Heart right ventricle (tissue), 16 donors: ENCODE measurements around the gene SETBP1. TPM values are rescaled to one million over a fixed set of nuclear protein-coding genes. Genes with fewer than 3 reads are reported as not detected.

ENCODE experiments used
- ATAC-seq, 8 donors: fragments of 200-7000 bp; cut with Tn5 transposase; one replicate each; pipeline ENCODE4 v1.9.1; 2020; ENCODE audit warnings: mild to moderate bottlenecking in 8 of 8, moderate library complexity in 8 of 8, moderate number of reproducible peaks in 1 of 8
- DNase-seq, 2 donors: peaks; one replicate each; pipeline ENCODE4 v3.0.0-alpha.2; 2020
- H3K27ac ChIP-seq, 10 donors: fragments of 200-600 bp; sonication (generic) in 2 of 10; one replicate each; pipeline versions ENCODE4 v1.5.0 to v1.8.0; 2020 to 2022; ENCODE audit warnings: mild to moderate bottlenecking in 3 of 10
- H3K27me3 ChIP-seq, 7 donors: fragments of 200-600 bp; one replicate each; pipeline ENCODE4 v1.8.0; 2021 to 2022; ENCODE audit warnings: mild to moderate bottlenecking in 2 of 7
- H3K36me3 ChIP-seq, 9 donors: fragments of 200-600 bp; sonication (generic) in 1 of 9; one replicate each; pipeline versions ENCODE4 v1.5.0 to v1.8.0; 2020 to 2022; ENCODE audit warnings: mild to moderate bottlenecking in 2 of 9
- H3K4me1 ChIP-seq, 9 donors: fragments of 200-600 bp; sonication (generic) in 1 of 9; one replicate each; pipeline versions ENCODE4 v1.5.0 to v1.8.0; 2020 to 2022; ENCODE audit warnings: mild to moderate bottlenecking in 4 of 9
- H3K4me3 ChIP-seq, 10 donors: fragments of 200-600 bp; sonication (generic) in 2 of 10; one replicate each; pipeline versions ENCODE4 v1.5.0 to v1.8.0; 2020 to 2022; ENCODE audit warnings: mild to moderate bottlenecking in 7 of 10, moderate library complexity in 2 of 10
- H3K9me3 ChIP-seq, 11 donors: fragments of 200-600 bp in 10 of 11; sonication (generic) in 2 of 11; one replicate each; pipeline versions ENCODE4 v1.5.0 to v1.8.0; 2013 to 2022; ENCODE audit warnings: mild to moderate bottlenecking in 2 of 11, control low read depth in 1 of 11, moderate library complexity in 1 of 11
- WGBS, 2 donors: extraction: QIAGEN DNeasy Blood & Tissue Kit; methylation state at CpG; one replicate each; pipeline ENCODE4 v1.1.7; 2013; ENCODE audit warnings: inconsistent platforms in 1 of 2; 5-methylcytosine and 5-hydroxymethylcytosine counted together
- intact Hi-C, 10 donors: fragments of 100-400 bp; cut with DNase I; formaldehyde crosslinking; loops; one replicate each; pipeline versions ENCODE4 v1.11.1 to v1.14.2; 2022
- polyA plus RNA-seq, 2 donors: library from polyadenylated mRNA; stranded (reverse); fragments of 200-250 nt; gene quantifications; one replicate each; pipeline ENCODE4 v1.2.3, GENCODE V29; 2013
- total RNA-seq, 10 donors: library from RNA; stranded (reverse); fragmentation: NEBNext Ultra II Directional in 3 of 10; extraction: Animal tissue kit (Norgen Biotek cat#: 25700) in 3 of 10; gene quantifications; one replicate each; pipeline versions ENCODE4 v1.2.1 to v1.2.4, GENCODE V29; 2021 to 2023
- TF ChIP-seq, protein P1 (sequence below), 9 donors: fragments of 200-600 bp; sonication (generic) in 2 of 9; IDR thresholded peaks; one replicate each; pipeline versions ENCODE4 v1.5.0 to v1.8.0; 2021 to 2022; ENCODE audit warnings: antibody characterized with exemption in 9 of 9, mild to moderate bottlenecking in 5 of 9, moderate library complexity in 1 of 9
- donor health status: Arrhythmogenic right ventricular cardiomyopathy.
- donor health status: ischemic (EF 13 %, LVEDD 7.1; RV severe dilation, severe dysfunction).
- donor health status: healthy with polysubstance abuse.
- donor health status: DM: no; HTN: yes; CAD: no.
- donor health status: DM: no; HTN: no; CAD: no.
- donor health status: ischemic (EF 25% LVEDD 6.9; RV normal size, moderate dysfunction).
- donor health status: ischemic (EF 25% LVEDD 5.7; RV mildly dilated, moderate dysfunction).
- donor health status: healthy.
- donor health status: DM: yes; HTN: yes; CAD: no.
- donor health status: Ischemic cardiomyopathy.
- donor health status: ischemic (EF 35%, LVEDD 5.7; RV mildly dilated, moderate dysfunction).
- donor health status: nonischemic (EF 11% LVEDD 7.7; RV severe dilation, severe dysfunction).
- donor health status: DM: yes; HTN: yes; CAD: no.
- donor health status: PGD.
- donor health status: ischemic (EF 29% LVEDD 5.4; RV normal size, mild dysfunction).
- donor health status: nonischemic (EF 23%, LVEDD 6.1; RV moderate dilation, normal function).

Gene SETBP1
- total and polyA plus RNA-seq, 12 donors: 0.71 to 12.2 (median 6.1) TPM

GRCh38 chr18:44878335-44878734, 197.6 kb downstream of the SETBP1 start:
- peaks cover 0 to 33% (median 13%) of the 10 kb centered on the region in 9 donors for H3K4me1 ChIP-seq
- H3K4me3 ChIP-seq: no peak overlapping the region
- H3K27me3 ChIP-seq: peaks cover 0 to 3% (median 0%) of the 10 kb centered on the region in 7 donors
- no peaks in the 10 kb centered on the region for H3K36me3 ChIP-seq
- ATAC-seq (no peak), DNase-seq (no peak)
- no peak overlapping the region for H3K27ac ChIP-seq
- peaks cover 0 to 3% (median 0%) of the 10 kb centered on the region in 11 donors for H3K9me3 ChIP-seq
- TF ChIP-seq, protein P1, sequence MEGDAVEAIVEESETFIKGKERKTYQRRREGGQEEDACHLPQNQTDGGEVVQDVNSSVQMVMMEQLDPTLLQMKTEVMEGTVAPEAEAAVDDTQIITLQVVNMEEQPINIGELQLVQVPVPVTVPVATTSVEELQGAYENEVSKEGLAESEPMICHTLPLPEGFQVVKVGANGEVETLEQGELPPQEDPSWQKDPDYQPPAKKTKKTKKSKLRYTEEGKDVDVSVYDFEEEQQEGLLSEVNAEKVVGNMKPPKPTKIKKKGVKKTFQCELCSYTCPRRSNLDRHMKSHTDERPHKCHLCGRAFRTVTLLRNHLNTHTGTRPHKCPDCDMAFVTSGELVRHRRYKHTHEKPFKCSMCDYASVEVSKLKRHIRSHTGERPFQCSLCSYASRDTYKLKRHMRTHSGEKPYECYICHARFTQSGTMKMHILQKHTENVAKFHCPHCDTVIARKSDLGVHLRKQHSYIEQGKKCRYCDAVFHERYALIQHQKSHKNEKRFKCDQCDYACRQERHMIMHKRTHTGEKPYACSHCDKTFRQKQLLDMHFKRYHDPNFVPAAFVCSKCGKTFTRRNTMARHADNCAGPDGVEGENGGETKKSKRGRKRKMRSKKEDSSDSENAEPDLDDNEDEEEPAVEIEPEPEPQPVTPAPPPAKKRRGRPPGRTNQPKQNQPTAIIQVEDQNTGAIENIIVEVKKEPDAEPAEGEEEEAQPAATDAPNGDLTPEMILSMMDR (IDR thresholded peaks at IDR 0.05): no peak
- intact Hi-C loops: loop anchor here in 1 of 10 donors (10.0 kb wide), 1 partner anchor 246 kb away; no protein-coding TSS in a partner anchor

GRCh38 chr18:44880170-44880569, 199.5 kb downstream of the SETBP1 start:
- no peak for DNase-seq
- ATAC-seq: no peak
- peaks cover 0 to 3% (median 0%) of the 10 kb centered on the region in 11 donors for H3K9me3 ChIP-seq
- 67 to 73% methylated on average over 5 of the region's 5 CpGs for WGBS, 2 donors
- H3K27me3 ChIP-seq: peaks cover 0 to 18% (median 7%) of the 10 kb centered on the region in 7 donors
- no peaks in the 10 kb centered on the region for H3K36me3 ChIP-seq
- TF ChIP-seq, protein P1 (IDR thresholded peaks at IDR 0.05): no peak
- H3K27ac ChIP-seq: no peak overlapping the region
- H3K4me1 ChIP-seq: peaks cover 0 to 39% (median 13%) of the 10 kb centered on the region in 9 donors
- intact Hi-C loops: loop anchor here in 5 of 10 donors (10.0 kb wide), 4 partner anchors 85 to 305 kb away; partner anchors contain the start of gene SETBP1 (in 2 of the 5)
- no peak overlapping the region for H3K4me3 ChIP-seq

DNA sequence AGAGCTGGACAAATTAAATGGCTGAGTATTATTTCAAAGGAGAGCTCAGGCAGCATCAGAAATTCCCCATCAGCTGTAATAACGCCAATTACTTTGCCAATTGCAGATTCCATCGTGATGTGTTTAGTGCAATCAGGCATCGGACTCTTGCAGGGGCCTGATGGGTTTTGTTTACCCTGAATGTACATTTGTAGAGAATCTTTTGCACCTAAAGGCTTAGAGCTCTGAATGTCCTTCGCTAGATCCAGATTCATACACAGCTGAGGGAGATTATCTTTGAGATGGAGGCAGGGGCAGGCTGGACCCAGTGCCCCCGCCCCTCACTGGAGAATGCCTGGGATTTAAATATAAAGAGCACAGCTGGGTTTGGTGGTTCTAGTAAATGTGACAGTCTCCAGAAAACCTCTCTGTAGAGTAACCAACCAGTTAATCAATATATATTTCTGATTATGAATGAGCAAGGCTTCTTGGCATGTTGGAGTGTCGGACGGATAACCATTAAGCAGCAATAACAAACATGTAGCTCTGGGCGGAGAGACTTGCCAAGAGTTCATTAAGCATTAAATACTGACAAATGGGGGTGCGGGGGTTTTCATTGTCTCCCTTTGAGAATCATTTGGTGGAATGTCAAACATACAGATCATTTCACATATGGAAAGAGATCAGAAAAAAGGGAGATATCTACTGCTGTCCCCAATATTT, 200.9 kb downstream of the SETBP1 start:
- 52 to 68% methylated on average over 9 of the region's 9 CpGs for WGBS, 2 donors
- no peak overlapping the region for H3K4me3 ChIP-seq
- peaks cover 0 to 22% (median 7%) of the 10 kb centered on the region in 7 donors for H3K27me3 ChIP-seq
- peaks cover 0 to 3% (median 0%) of the 10 kb centered on the region in 11 donors for H3K9me3 ChIP-seq
- H3K27ac ChIP-seq: no peak overlapping the region
- H3K4me1 ChIP-seq: peaks cover 0 to 38% (median 13%) of the 10 kb centered on the region in 9 donors
- intact Hi-C loops: loop anchor here in 5 of 10 donors (10.0 kb wide), 4 partner anchors 87 to 307 kb away; partner anchors contain the start of gene SETBP1 (in 2 of the 5)
- ATAC-seq: no peak
- no peaks in the 10 kb centered on the region for H3K36me3 ChIP-seq
- TF ChIP-seq, protein P1 (IDR thresholded peaks at IDR 0.05): no peak
- DNase-seq: no peak

DNA sequence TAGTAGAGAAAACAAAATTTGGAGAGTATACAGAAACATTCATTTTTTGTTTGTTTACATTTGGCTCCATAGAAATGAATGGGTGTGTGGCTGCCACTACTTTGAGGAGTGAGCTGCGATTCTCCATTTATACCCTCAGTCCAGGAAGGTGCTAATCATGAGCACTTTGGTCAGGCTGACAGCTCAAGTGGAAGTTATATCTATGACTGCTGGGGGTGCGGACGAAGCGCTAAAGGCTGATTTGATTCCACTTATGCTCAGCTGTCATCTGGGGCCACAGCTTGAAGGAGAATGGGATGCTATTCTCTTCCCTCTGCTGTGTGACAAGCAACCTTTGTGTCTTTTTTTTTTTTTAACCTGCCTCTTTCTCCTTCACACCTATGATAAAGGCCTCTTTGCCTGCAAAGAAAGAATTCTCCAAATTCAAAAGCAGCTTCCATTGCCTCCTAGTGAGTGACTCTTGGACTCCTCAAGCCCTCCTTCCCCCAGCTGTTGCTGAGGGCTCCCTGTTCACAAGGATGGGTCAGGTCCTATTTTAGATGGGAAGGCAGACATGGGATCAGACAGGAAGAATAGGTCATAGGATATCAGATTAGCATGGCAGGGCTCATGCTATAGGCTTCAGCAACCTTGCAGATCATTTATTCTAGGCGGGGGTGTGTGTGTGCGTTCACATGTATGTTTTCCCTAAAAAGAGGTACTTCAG, 201.6 kb downstream of the SETBP1 start:
- H3K4me3 ChIP-seq: no peak overlapping the region
- TF ChIP-seq, protein P1 (IDR thresholded peaks at IDR 0.05): no peak
- no peaks in the 10 kb centered on the region for H3K36me3 ChIP-seq
- DNase-seq (peak; percentile 24 to 35), ATAC-seq (peak; percentile 77 to 96 (median 92))
- WGBS, 2 donors: 50 to 66% methylated on average over 6 of the region's 6 CpGs
- peaks cover 0 to 45% (median 20%) of the 10 kb centered on the region in 9 donors for H3K4me1 ChIP-seq
- H3K27ac ChIP-seq: no peak overlapping the region
- H3K27me3 ChIP-seq: peaks cover 0 to 22% (median 7%) of the 10 kb centered on the region in 7 donors
- peaks cover 0 to 3% (median 0%) of the 10 kb centered on the region in 11 donors for H3K9me3 ChIP-seq
- intact Hi-C loops: loop anchor here in 5 of 10 donors (10.0 kb wide), 4 partner anchors 88 to 308 kb away; partner anchors contain the start of gene SETBP1 (in 2 of the 5)
